SIG-M5 (cell line): Measurements from ENCODE around the gene HTR5A.

Experiments
- DNase-seq: peaks from one replicate; lab custom pipeline; 2025; lab: John Stamatoyannopoulos, UW

The HTR5A gene

DNA sequence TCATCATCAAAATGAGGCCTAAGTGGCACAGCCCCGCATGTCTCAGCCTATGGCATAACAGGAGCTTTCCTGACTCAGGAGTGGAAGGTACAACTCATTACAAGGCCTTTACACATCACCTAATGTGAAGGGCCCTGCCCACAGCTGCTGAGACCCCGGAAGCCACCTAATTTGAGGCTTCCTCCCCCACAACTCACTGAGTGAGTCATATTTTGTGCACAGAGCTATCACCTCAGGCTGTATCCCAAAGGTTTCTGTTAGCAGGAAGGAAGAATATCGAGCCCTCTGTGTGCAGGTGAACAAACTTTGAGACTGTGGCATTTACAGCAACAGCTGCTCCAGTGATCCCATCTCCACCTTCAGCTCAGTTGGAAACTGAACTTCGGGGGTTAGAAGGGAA lies 20.6 kb downstream of the HTR5A start:
- no peak for DNase-seq

DNA sequence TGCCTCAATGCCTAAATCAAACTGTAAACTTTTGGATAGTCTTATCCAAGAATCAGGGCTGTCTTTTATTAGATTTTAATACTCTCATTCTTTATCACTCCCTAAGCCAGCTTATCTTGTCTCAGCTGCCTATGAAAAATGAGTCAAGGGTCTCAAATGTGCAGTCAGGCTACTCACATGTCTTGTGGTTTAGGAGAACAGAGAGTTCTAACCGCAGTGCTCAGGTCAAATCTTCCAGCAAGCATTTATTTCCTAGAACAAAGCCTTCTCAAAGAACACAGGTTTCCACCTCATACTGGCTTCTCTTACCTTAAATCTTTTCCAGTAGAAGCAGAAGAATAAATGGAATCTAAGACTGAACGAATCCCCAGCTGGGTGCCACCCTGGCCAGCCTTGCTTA lies 23.5 kb downstream of the HTR5A start:
- DNase-seq: no peak

DNA sequence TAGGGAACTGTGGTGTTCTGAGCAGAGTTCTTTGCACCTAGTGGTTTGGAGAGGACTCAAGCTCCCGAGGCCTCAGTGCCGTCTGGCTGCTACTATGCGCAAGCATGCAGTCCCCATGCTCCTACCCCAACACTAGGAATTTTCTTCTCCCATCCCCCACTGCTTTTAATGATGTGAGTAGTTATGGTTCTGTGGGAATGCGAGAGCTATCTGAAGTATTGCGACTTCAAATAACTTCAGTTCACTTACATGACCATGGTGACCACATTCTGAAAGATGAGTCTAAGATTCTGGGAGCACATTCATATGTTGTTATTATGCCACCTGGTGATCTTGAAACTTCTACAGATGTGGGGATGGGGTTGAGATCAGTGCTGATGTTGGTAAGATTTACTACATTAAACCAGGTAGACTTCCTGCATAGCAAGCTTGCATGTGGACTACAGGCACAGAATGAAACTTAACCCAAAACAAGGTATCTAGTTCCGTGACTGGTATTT lies 24.6 kb downstream of the HTR5A start:
- no peak for DNase-seq

DNA sequence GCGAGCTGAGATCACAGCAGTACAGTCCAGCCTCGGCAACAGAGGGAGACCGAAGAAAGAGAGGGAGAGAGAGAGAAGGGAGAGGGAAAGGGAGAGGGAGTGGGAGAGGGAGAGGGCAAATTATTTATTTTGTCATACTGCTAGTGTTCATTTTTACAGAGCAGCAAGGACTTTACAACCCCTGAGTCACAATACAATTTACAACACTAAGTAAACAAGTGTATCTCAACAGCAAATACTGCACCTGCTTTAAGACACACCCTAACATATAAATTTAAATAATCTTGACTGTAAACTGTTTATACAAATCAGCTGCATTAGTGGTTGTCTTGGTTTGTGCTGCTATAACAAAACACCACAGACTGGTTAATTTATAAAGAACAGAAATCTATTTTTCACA lies 27.2 kb downstream of the HTR5A start:
- DNase-seq: no peak

DNA sequence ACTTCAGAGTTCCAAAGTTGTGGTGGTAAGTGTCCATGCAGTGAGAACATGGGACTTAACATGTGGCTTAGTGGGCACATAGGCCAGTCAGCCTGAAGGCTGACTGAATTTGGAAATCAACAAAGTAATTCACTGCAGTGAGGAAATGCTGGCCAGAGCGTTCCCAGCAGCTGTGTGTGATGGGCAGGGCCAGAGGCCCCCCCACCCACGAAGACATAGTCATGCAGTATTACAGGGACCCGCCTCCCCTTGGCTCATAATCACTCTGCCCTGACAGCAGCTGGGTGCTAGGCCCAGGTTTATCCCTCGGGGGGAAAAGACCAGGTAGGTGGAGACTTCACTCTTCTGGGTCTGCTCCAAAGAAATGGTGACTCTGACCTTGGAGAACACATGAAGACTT lies 33.7 kb downstream of the HTR5A start:
- DNase-seq: no peak

DNA sequence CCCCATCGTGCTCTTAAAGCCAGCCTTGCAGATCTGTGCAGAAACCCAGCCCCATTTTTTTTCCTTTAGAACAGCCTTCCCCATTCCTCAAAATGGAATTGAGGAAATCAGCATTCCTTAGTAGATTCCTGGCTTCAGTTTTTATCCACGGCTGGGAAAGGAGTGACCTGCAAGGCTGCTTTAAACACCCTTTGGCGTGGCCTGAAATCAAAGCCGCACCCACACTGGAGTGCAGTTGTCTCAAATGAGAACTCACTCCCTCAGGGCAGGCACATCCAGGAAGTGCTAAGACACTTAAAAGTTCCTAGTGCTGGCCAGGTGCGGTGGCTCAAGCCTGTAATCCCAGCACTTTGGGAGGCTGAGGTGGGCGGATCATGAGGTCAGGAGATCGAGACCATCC lies 34.8 kb downstream of the HTR5A start:
- DNase-seq: no peak

DNA sequence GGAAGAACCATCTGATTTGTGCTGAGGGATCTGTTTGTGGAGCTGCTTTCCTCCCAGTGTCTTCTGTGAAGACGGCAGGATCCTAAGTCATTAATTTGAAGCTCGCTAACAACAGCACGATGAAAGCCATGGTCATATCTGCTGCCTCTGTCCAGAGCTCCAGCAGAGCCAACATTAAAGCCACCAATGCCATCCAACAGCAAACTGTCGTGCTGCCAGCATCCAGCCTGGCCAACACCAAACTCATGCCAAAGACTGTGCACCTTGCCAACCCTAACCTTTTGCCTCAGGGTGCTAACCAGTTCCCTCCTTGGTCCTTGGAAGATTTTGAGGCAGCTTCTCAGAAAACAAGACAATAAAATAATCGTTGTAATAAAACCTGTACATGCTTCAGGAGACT lies 36.2 kb downstream of the HTR5A start:
- no peak for DNase-seq

DNA sequence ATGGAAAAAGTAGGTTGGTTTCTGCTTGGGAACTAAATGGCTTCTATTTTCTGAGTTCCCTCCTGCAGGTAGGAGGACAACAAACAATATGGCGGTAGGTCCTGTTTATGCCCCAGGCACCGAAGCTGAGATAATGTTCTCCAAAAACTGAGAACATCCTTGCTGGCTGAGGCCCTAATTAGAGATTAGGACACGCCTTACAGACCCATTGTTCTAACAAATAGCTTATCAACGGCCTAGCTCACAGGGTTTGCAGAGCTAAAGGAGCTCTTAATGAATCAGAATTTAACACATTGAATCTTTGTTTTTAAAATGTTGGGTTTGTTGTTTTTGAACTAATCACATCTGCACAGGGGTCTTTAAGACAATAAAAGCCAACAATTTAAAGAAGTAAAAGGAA lies 37.0 kb downstream of the HTR5A start:
- DNase-seq: no peak

DNA sequence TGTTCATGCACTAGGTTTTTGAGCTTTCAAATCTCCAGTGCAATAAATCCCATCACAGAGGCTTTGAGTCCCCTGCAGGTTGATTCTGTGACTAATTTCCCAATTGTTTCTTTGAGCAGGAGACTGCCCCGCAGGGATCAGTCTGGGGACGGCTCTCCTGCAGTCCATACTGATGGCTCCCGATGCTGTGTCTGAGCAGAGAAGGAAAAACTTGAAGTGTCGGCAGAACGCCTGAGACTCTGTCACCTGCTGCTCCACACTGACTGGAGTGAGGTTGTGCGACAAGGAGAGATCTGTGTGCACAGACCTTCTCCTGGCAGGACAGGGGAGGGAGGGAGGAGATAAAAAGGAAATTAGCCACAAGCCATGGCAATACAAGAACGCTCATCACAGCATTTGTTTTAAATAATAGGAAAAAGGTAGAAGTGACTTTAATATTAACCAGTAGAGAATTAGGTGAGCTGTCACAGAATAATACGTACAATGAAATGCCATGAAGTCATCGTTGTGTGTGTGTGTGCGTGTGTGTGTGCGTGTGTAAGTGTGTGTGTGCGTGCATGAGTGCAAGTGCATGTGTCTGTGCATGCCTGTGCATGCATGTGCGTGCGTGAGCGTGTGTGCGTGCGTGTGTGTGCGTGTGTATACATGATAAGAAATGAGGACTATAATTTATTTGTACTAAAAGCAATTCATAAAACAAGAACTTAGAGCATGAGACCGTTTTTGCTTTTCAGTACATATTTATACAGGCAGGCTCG lies 38.2 kb downstream of the HTR5A start:
- no peak for DNase-seq

DNA sequence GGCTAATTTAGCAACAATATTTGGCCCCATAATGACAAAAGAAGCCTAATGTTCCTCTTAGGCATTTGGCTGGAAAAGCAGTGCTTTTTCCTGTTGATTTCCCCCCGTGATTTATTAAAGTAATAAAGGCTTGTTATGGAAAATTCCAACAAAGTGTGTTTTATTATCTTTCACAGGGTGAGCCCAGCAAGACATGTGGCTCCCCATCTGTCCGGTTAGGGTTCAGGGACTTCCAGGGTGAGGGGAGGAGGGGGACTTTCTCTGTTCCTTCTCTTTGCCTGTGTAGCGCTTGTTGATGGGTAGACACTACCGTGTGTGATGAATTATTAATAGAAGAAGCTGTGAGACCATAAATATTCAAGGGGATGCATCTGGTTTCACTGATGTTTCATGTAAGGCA lies 39.0 kb downstream of the HTR5A start:
- DNase-seq: no peak

DNA sequence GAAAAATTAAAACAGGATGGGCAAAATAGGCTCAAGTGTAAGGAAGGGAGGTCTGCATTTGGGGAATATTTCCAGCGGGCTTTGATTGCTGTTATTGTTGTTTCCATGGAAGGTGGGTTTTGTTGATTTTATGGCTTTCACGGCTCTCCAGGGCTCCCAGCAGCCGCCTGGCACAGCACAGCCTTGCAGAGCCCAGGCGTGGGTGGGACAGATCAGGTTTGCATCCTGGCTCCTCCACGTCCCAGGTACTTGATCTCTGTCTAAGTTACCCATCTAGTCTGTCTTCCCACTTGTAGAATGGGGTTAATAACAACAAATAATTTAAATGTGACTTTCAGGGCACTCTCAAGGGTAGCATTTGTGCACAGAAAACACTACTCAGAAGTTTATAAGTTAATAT lies 45.2 kb downstream of the HTR5A start:
- DNase-seq: no peak

DNA sequence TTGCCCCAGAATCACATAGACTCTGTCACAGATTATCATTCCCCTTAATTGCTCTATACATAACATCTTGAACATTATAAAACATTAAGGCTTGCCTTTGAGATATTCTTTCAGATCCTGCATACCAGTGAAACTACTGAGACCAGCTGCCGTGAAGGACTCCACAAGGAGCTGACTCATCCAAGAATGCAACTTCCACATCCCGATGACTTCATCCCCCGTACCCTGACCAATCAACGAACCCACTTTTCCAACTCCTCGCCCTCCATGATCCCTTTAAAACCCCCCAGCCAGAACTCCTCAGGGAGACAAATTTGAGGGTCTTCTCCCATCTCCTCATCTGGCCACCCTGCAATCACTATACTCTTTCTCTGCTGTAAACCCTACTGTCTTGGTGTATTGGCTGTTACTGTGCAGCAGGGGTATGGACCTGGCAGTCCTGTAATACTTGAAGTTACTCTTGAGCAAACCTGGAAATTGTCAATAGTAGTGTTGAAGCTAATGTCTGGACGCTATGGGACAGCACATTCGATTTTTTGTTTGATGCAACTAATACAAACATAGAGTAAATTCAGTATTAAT lies 49.8 kb downstream of the HTR5A start:
- no peak for DNase-seq

DNA sequence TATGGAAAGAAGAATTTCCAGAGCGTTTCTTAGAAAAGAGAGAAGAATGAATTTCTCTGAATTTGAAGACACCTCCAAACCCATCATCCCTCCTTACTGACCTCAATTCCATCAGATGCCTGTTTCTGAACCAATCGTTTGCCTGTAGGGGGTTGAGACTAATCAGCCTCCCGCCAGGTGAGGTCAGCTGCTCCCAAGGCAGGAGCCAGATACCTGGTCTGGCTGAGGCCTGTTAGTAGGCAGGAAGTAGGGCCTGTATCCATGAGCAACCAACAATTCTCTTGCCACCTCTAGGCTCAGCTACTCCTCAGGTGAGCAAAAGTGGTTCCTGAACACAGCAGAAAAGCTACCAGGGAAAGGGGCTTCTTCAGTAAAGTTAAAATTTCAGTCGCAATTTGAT lies 50.3 kb downstream of the HTR5A start:
- DNase-seq: no peak

DNA sequence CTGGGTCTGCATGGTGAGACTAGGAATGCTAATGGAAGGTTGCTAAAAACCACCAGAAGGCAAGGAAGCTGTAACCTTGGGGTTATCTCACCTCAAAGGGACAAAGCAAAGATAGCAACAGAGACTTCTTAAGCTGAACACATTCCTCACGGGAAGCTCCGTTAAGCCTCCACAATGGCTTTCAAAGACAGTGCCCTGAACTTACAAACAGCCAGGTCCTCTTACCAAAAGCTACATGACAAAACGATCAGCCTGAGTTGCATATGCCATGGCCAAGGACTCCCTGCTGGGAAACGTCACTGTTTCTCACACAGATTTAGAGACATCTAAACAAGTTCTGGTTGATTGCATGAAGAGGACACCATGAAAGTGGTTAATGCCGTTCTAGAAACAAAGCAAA lies 52.7 kb downstream of the HTR5A start:
- no peak for DNase-seq

DNA sequence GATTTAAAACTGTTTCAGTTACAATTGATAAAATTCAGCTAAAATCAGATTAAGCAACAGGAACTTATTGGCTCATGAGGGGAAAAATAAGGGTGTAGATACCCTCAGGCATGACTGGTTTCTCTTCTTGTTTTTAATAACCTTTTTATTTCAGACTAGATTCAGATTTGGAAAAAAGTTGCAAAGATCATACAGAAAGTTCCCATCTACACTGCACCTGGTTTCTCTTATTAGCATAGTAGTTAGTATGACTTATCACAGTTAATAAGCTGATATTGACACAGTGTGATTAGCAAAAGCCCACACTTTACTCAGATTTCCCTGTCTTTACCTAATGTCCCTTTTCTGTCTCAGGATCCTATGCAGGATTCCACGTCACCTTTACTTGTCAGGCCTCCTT lies 53.3 kb downstream of the HTR5A start:
- no peak for DNase-seq

DNA sequence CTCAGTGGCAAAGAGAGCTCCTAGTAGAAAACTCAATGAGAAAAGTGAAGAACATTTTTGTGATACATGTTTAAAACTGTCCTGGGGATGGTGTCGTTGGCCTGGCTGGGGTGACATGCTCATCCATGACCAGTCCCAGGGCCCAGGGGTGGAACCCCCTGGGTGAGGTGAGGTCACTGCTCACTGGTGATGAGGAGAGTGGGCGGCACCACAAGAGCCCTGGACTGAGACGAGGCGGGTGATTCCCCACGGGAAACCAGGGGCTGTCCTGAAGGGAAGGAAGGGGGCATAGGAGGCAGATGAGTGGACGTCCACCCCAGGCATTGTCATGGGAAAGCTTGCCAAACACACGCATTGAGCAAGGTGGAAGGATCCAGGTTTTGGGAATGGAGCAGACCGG lies 54.6 kb downstream of the HTR5A start:
- DNase-seq: no peak

DNA sequence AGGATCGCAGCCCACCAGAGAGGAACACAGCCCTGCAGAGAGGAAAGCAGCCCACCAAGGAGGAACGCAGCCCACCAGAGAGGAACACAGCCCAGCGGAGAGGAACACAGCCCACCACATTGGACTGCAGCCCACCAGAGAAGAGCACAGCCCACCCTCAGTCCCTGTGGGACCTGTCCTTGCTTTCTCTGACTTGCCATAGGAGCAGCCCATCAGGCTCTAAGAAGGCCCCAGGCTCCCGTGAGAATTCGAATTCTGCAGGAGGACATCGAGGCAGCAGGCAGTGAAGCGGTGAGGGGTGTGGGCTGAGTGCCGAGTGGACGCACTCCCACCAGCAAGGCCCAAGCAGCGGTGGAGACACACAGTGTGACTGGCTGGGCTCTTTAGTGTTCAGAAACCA lies 59.1 kb downstream of the HTR5A start:
- no peak for DNase-seq

DNA sequence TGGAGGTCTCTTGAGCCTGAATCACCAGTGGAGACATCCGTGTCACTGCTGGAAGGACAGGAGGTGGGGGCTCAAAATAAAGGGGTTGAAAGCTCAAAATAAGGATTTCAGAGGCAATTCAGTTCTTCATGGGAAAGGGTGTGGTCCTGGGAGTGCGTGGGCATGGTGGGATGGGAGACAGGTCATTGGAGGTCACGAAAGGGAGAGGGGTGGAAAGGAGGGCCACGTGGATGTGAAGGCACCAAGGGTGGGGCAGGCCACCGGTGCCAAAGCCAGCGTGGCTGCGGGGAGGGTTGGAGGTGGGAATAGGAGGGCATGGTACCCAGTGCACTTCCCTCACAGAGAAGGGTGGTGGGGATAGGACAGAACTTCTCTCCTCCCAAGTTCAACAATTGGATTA lies 59.7 kb downstream of the HTR5A start:
- no peak for DNase-seq

DNA sequence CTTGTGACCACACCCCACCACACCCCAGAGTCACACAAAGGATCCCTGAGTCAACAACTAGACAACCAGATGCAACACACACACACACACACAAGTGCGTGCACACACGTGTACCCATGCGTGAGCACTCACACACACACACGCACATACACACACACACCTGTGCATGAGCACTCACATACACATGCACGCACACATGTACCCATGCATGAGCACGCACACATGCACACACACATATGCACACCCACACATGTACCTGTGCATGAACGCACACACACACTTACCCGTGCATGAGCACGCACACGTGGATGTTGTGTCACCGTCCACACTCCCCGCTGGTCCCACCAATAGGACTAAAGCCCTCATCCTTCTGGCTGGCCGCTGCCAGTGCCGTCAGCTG lies 60.4 kb downstream of the HTR5A start:
- DNase-seq: no peak

DNA sequence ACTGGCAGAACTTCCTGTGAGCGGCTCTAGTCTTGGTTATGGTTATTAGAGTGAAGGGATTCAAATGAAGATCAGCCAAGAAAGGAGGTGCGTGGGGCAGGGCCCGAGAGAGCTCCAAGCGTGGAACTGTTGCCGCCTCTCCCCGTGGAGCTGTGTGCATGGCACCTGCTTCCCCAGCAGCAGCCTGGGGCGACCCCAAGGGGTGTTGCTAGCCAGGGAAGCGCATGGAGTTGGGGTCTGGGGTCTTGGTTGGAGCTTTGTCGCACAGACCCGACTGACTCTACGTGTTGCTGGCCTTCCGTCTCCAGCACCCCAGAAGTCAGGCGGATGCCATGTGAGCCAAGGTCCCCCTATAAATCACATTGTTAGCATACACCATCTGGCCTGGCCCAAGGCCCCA lies 61.0 kb downstream of the HTR5A start:
- DNase-seq: no peak

DNA sequence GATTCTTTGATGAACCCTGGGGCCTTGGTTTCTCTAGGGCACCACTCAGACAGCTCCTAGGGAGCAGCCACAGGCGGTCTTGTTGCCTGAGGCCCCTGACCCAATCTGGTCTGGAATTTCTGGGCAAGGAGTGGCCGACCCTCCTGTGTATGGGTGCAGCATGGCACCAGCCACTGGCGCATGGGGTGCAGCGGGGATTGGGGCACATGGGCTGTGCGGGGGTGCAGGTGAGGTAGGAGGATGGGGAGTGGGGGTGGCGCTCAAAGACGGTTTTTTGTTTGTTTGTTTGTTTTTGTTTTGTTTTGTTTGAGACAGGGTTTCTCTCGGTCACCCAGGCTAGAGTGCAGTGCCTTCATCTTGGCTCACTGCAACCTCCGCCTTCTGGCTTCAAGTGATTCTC lies 62.3 kb downstream of the HTR5A start:
- no peak for DNase-seq

DNA sequence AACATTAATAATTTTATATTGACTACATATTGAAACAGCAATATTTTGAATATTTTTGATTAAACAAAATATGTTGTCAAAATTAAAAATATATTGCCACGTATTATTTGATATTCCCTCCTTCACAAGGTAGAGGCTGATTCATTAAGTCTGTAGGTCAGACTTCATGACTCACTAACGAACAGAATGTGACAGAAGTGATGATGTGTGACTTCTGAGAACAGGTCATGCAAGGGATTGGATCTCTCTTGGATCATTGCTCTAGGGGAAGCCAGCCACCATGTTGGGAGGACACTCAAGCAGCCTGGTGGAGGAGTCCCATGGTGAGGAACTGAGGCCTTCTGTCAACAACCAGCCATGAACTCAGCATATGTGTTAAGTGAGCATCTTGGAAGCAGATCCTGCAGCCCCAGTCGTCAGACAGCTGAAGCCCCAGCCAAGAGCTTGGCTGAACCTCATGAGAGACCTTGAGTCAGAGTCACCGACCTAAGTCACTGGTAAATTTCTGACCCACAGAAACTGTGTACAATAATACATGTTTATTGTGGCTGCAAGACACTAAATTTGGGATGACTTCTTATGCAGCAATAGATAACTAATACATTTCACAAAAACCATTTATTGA lies 66.6 kb downstream of the HTR5A start:
- DNase-seq: no peak
